K562 (cell line): ENCODE measurements around the gene ZNF575. TPM values are rescaled to one million over a fixed set of nuclear protein-coding genes. Genes with fewer than 3 reads are reported as not detected.

Experiments
- DMBX1 ChIP-seq: fragments of 250-450 bp; sonication (Bioruptor Pico); IDR thresholded peaks from 2 replicates; pipeline ENCODE4 v1.8.0; 2022; ENCODE audit warnings: inconsistent platforms, mild to moderate bottlenecking, moderate library complexity, borderline replicate concordance
- EWSR1 ChIP-seq: fragments of 450-650 bp; IDR thresholded peaks from 2 replicates; pipeline ENCODE4 v1.6.1; 2018; ENCODE audit warnings: borderline replicate concordance, mild to moderate bottlenecking, low read depth, moderate library complexity; ENCODE audit not compliant: partially characterized antibody
- FOS ChIP-seq: IDR thresholded peaks from 3 replicates; pipeline ENCODE4 v1.6.1; 2011; ENCODE audit not compliant: insufficient read length; ENCODE audit errors: extremely low read depth
- HDAC1 ChIP-seq, 2 experiments: fragments of 450-650 bp; IDR thresholded peaks; 2 replicates each; pipeline ENCODE4 v1.6.1; 2016 to 2017; ENCODE audit warnings: inconsistent platforms in 1 of 2, mild to moderate bottlenecking in 1 of 2, moderate library complexity in 1 of 2
- KAT7 ChIP-seq: sonication (generic); formaldehyde crosslinking; IDR thresholded peaks from 2 replicates; pipeline ENCODE4 v1.8.0; 2022; ENCODE audit warnings: missing genetic modification reagents, mild to moderate bottlenecking, borderline replicate concordance
- NEUROD1 ChIP-seq: fragments of 150-350 bp; IDR thresholded peaks from 2 replicates; pipeline ENCODE4 v1.6.1; 2014; ENCODE audit warnings: borderline replicate concordance, low read length, low read depth; ENCODE audit not compliant: partially characterized antibody
- PHF8 ChIP-seq: fragments of 200-600 bp; sonication (generic); IDR thresholded peaks from 2 replicates; pipeline ENCODE4 v1.6.1; 2012; ENCODE audit warnings: mixed run types, mild to moderate bottlenecking, inconsistent platforms, low read length, moderate library complexity, borderline replicate concordance
- SMAD1 ChIP-seq: fragments of 150-350 bp; IDR thresholded peaks from 2 replicates; pipeline ENCODE4 v1.6.1; 2014; ENCODE audit warnings: low read length, low read depth; ENCODE audit not compliant: partially characterized antibody
- ZNF347 ChIP-seq: fragments of 450-650 bp; formaldehyde crosslinking; IDR thresholded peaks from 2 replicates; pipeline ENCODE4 v1.4.0; 2020; ENCODE audit warnings: low read depth, mild to moderate bottlenecking, moderate library complexity
- ZNF77 ChIP-seq: fragments of 250-450 bp; sonication (Bioruptor Pico); IDR thresholded peaks from 2 replicates; pipeline ENCODE4 v1.5.0; 2020
- polyA plus RNA-seq, 8 experiments: library from polyadenylated mRNA; depleted of rRNA in 4 of 8; stranded (reverse) in 5 of 8; unstranded in 3 of 8; fragments of >200 nt; fragmentation: Nextera tagmentation in 2 of 8; fragmentation: Illumina TruSeq in 1 of 8; extraction: Ambion mirVana in 2 of 8; extraction: Trizol in 1 of 8; gene quantifications; 2 replicates each; pipeline versions ENCODE4 v1.2.1 to v1.2.3, GENCODE V29; 2011 to 2014; ENCODE audit warnings: inconsistent platforms in 1 of 8, missing spikeins in 1 of 8
- total RNA-seq, 7 experiments: library from RNA; depleted of rRNA in 6 of 7; stranded (reverse); fragments of >200 nt in 6 of 7; fragmentation: Illumina TruSeq in 2 of 7; extraction: Trizol in 2 of 7; gene quantifications; 2 replicates each; pipeline versions ENCODE4 v1.2.1 to v1.2.3, GENCODE V29; 2011 to 2021; ENCODE audit warnings: low replicate concordance in 1 of 7
- TF ChIP-seq, protein P1 (sequence below): fragments of 450-650 bp; IDR thresholded peaks from 2 replicates; pipeline ENCODE4 v1.6.1; 2014; ENCODE audit warnings: low read depth, mild to moderate bottlenecking, moderate library complexity, borderline replicate concordance
- TF ChIP-seq, protein P2 (sequence below): sonication (generic); formaldehyde crosslinking; IDR thresholded peaks from 2 replicates; pipeline ENCODE4 v1.8.0; 2022; ENCODE audit warnings: mild to moderate bottlenecking, missing genetic modification reagents
- TF ChIP-seq, protein P3 (sequence below): fragments of 450-650 bp; IDR thresholded peaks from 2 replicates; pipeline ENCODE4 v1.6.1; 2016; ENCODE audit warnings: low read depth

The ZNF575 gene
- total and polyA plus RNA-seq, 9 of the 15 experiments (the other 6 are each of a cell fraction or from before 2014, with no cell fraction given) = 0.20 to 0.98 (median 0.32) TPM; not detected in 6

DNA sequence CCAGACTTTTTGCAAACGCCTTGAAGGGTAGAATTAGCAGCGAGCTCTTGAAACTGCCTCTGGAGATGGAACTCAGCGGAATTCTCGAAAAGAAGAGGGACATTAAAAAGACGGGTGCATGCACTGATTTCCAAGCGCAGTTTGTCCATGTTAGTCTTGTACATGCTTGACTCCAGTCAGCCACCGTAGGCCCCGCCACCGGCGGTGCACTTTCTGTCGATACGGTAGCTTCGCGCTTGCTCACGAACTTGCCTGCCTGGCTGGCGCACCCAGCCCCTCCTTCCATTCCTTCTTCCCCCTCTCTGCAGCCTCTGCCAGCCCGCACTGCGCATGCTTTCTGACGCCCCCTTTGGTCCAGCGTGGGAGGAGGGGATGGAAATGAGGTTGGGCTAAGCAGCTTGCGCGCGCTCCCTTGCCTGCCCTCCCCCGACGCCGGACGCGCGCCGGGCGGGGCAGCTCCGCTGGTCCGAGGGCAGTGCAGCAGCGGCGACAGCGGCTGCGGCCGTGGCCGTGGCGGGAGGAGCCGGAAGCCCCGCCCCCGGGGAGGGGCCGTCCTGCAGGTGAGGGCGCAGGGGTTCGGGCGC lies at the start of gene ZNF575 (continued):
- TF ChIP-seq ZNF347 = no peak
- peak; percentile 66; the same call in 1 of the 2 replicates for TF ChIP-seq PHF8
- no peak for TF ChIP-seq FOS
- peak; percentile 45 for TF ChIP-seq NEUROD1
- TF ChIP-seq, protein P1, sequence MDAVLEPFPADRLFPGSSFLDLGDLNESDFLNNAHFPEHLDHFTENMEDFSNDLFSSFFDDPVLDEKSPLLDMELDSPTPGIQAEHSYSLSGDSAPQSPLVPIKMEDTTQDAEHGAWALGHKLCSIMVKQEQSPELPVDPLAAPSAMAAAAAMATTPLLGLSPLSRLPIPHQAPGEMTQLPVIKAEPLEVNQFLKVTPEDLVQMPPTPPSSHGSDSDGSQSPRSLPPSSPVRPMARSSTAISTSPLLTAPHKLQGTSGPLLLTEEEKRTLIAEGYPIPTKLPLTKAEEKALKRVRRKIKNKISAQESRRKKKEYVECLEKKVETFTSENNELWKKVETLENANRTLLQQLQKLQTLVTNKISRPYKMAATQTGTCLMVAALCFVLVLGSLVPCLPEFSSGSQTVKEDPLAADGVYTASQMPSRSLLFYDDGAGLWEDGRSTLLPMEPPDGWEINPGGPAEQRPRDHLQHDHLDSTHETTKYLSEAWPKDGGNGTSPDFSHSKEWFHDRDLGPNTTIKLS = 0 out of 2 replicates have a peak, but pooled peaks have one; percentile 37
- TF ChIP-seq, protein P2, sequence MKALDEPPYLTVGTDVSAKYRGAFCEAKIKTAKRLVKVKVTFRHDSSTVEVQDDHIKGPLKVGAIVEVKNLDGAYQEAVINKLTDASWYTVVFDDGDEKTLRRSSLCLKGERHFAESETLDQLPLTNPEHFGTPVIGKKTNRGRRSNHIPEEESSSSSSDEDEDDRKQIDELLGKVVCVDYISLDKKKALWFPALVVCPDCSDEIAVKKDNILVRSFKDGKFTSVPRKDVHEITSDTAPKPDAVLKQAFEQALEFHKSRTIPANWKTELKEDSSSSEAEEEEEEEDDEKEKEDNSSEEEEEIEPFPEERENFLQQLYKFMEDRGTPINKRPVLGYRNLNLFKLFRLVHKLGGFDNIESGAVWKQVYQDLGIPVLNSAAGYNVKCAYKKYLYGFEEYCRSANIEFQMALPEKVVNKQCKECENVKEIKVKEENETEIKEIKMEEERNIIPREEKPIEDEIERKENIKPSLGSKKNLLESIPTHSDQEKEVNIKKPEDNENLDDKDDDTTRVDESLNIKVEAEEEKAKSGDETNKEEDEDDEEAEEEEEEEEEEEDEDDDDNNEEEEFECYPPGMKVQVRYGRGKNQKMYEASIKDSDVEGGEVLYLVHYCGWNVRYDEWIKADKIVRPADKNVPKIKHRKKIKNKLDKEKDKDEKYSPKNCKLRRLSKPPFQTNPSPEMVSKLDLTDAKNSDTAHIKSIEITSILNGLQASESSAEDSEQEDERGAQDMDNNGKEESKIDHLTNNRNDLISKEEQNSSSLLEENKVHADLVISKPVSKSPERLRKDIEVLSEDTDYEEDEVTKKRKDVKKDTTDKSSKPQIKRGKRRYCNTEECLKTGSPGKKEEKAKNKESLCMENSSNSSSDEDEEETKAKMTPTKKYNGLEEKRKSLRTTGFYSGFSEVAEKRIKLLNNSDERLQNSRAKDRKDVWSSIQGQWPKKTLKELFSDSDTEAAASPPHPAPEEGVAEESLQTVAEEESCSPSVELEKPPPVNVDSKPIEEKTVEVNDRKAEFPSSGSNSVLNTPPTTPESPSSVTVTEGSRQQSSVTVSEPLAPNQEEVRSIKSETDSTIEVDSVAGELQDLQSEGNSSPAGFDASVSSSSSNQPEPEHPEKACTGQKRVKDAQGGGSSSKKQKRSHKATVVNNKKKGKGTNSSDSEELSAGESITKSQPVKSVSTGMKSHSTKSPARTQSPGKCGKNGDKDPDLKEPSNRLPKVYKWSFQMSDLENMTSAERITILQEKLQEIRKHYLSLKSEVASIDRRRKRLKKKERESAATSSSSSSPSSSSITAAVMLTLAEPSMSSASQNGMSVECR = peak; percentile 51; the same call in 1 of the 2 replicates
- no peak for TF ChIP-seq ZNF77 (CRISPR knock-in tag)
- TF ChIP-seq KAT7 (CRISPR knock-in tag) = no peak
- TF ChIP-seq, protein P3, sequence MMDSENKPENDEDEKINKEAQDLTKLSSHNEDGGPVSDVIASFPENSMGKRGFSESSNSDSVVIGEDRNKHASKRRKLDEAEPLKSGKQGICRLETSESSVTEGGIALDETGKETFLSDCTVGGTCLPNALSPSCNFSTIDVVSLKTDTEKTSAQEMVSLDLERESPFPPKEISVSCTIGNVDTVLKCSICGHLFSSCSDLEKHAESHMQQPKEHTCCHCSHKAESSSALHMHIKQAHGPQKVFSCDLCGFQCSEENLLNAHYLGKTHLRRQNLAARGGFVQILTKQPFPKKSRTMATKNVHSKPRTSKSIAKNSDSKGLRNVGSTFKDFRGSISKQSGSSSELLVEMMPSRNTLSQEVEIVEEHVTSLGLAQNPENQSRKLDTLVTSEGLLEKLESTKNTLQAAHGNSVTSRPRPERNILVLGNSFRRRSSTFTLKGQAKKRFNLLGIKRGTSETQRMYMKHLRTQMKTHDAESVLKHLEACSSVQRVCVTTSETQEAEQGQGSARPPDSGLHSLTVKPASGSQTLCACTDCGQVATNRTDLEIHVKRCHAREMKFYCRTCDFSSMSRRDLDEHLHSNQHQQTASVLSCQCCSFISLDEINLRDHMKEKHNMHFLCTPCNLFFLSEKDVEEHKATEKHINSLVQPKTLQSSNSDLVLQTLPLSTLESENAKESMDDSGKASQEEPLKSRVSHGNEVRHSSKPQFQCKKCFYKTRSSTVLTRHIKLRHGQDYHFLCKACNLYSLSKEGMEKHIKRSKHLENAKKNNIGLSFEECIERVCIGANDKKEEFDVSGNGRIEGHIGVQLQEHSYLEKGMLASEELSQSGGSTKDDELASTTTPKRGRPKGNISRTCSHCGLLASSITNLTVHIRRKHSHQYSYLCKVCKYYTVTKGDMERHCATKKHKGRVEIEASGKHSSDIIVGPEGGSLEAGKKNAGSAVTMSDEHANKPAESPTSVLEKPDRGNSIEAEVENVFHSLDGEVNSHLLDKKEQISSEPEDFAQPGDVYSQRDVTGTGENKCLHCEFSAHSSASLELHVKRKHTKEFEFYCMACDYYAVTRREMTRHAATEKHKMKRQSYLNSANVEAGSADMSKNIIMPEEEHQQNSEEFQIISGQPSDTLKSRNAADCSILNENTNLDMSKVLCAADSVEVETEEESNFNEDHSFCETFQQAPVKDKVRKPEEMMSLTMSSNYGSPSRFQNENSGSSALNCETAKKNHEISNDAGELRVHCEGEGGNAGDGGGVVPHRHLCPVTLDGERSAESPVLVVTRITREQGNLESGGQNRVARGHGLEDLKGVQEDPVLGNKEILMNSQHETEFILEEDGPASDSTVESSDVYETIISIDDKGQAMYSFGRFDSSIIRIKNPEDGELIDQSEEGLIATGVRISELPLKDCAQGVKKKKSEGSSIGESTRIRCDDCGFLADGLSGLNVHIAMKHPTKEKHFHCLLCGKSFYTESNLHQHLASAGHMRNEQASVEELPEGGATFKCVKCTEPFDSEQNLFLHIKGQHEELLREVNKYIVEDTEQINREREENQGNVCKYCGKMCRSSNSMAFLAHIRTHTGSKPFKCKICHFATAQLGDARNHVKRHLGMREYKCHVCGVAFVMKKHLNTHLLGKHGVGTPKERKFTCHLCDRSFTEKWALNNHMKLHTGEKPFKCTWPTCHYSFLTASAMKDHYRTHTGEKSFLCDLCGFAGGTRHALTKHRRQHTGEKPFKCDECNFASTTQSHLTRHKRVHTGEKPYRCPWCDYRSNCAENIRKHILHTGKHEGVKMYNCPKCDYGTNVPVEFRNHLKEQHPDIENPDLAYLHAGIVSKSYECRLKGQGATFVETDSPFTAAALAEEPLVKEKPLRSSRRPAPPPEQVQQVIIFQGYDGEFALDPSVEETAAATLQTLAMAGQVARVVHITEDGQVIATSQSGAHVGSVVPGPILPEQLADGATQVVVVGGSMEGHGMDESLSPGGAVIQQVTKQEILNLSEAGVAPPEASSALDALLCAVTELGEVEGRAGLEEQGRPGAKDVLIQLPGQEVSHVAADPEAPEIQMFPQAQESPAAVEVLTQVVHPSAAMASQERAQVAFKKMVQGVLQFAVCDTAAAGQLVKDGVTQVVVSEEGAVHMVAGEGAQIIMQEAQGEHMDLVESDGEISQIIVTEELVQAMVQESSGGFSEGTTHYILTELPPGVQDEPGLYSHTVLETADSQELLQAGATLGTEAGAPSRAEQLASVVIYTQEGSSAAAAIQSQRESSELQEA = peak; percentile 96
- no peak for TF ChIP-seq EWSR1
- no peak for TF ChIP-seq DMBX1
- TF ChIP-seq HDAC1 (IDR thresholded peaks at IDR 0.05) = peak in 1 of 2 experiments; percentile 66; a peak in 1 of 4 replicates
- no peak for TF ChIP-seq SMAD1
